Stimulated activated naive CD8-positive, alpha-beta T cell treated with anti-CD3 and anti-CD28 coated beads, Interleukin-15, amount 100 ng/mL, for 72 hours (primary cell): ENCODE measurements around the gene C21orf91.

Source experiments
- ATAC-seq: fragments of 150-1000 bp; cut with Tn5 transposase; 2 replicates; pipeline ENCODE4 v1.10.0; 2021; ENCODE audit warnings: mild to moderate bottlenecking, moderate library complexity
- DNase-seq, 2 donors: peaks; one replicate each; pipeline ENCODE4 v3.0.0; 2021 to 2022
- H3K27ac Mint-ChIP-seq, 2 donors: one replicate each; pipeline ENCODE4 v1.8.0; 2022; ENCODE audit warnings: mild to moderate bottlenecking in 2 of 2, mixed read lengths in 2 of 2, moderate library complexity in 2 of 2
- H3K27me3 Mint-ChIP-seq: one replicate; pipeline ENCODE4 v1.8.0; 2022; ENCODE audit warnings: mixed read lengths
- H3K4me1 Mint-ChIP-seq: one replicate; pipeline ENCODE4 v1.8.0; 2022; ENCODE audit warnings: mild to moderate bottlenecking, mixed read lengths
- H3K4me3 Mint-ChIP-seq, 2 donors: one replicate each; pipeline ENCODE4 v1.8.0; 2022; ENCODE audit warnings: mild to moderate bottlenecking in 2 of 2, mixed read lengths in 2 of 2, moderate library complexity in 1 of 2
- H3K9me3 Mint-ChIP-seq, 2 donors: one replicate each; pipeline ENCODE4 v1.8.0; 2022; ENCODE audit warnings: mixed read lengths in 2 of 2

Gene C21orf91

DNA sequence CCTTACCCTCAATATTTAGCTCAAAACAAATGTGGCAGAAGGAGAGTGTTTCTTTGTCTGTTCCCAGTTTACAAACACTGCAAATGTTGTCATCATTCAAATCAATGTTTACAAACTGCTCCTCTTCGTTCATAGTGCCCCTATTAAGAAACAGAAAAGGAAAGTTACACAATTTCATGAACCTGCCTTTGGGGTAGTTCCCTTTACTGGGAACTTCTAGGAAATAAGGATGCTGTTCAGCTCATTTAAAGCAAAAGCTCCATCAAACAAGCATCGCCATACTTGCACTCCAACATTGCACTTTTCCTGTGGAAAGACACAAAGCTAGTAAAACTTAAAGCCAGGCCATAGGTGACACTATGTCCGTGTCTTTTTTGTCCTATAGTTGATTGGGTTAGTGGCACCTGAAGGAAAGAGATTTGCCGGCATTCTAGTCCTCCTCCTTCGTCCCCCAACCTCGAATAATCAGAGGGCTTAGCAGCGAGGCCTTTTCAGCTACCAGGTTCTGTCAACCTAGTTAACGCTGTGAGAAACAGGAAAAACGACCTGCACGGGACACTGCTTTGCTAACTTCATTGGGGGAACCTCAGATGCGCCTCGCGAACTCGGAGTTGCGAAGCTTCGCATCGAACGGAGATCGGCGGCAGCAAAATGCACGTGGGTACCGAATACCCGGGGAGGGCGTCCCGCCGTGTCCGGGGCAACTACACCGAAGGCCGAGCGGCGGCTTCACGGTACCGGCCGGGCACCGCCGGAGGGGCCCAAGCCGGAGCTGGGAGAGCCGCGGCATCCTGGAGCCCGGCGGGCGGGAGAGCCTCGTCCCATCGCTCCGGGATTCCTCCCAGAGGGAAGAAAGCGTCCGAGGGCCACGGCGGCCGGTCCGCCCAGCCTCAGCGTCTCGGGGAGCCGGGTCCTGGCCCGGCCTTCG, 706 bp downstream of the C21orf91 start:
- Mint-ChIP-seq H3K9me3 (no peaks in the 10 kb centered on the region), H3K27me3 (no peaks in the 10 kb centered on the region), H3K27ac (peak overlapping the region; percentile 92 to 97), H3K4me3 (peak overlapping the region; percentile 92 to 97), H3K4me1 (peaks cover 45% of the 10 kb centered on the region)
- ATAC-seq (peak; percentile 25), DNase-seq (peak; percentile 41 to 45)

GRCh38 chr21:17813353-17813752, 5.8 kb downstream of the C21orf91 start:
- no peak for DNase-seq
- peak overlapping the region in 1 of 2 donors; percentile 29 for H3K4me3 Mint-ChIP-seq
- ATAC-seq: no peak
- no peak overlapping the region for H3K27ac Mint-ChIP-seq
- no peaks in the 10 kb centered on the region for H3K27me3 Mint-ChIP-seq
- peaks cover 40% of the 10 kb centered on the region for H3K4me1 Mint-ChIP-seq
- H3K9me3 Mint-ChIP-seq: peaks cover 6 to 9% of the 10 kb centered on the region in 2 donors

DNA sequence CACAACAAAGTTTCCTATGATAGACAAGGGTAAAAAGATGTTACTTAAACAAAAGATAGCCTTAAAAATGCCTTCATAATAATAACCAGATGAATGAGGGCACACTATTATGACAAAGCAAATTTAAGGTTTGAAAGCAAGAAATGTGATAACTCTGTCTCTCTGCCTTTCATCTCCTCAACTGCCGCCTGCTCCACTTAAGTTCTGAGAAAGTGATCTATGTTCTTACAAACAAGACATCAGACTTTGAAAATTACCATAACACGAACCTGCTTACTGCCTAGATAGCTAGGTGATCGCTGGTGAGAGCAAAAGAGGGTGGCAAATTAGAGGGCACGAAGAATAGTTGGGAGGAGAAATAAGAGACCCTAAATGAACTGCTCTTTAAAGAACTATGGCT, 13.2 kb downstream of the C21orf91 start:
- Mint-ChIP-seq H3K4me1 (peaks cover 49% of the 10 kb centered on the region), H3K27ac (no peak overlapping the region), H3K27me3 (no peaks in the 10 kb centered on the region), H3K9me3 (peaks cover 26 to 30% of the 10 kb centered on the region in 2 donors), H3K4me3 (no peak overlapping the region)
- no peak for DNase-seq
- no peak for ATAC-seq

GRCh38 chr21:17803536-17803935, 15.6 kb downstream of the C21orf91 start:
- DNase-seq (no peak), ATAC-seq (no peak)
- peak overlapping the region in 1 of 2 donors; percentile 57 for H3K27ac Mint-ChIP-seq
- no peak overlapping the region for H3K4me3 Mint-ChIP-seq
- H3K9me3 Mint-ChIP-seq: peaks cover 21 to 23% of the 10 kb centered on the region in 2 donors
- H3K4me1 Mint-ChIP-seq: peaks cover 56% of the 10 kb centered on the region
- no peaks in the 10 kb centered on the region for H3K27me3 Mint-ChIP-seq

DNA sequence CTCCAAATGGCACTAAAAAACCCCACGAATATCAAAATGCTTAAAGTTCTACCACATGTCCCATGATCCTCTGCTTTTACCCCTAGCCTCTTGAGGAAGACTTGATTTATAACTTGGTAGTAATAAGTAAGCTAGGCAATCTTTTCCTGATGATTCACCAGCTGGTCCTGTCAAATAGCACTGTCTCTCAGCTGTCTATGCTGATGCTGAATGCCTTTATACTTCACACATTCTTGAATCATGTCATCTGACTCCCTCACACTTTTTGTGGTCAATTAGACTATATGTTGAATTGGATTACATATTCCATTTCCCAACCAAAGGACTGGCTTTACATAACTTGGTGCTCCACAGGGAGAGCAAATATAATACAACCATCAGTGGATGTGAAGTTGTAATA, 16.6 kb downstream of the C21orf91 start:
- peaks cover 56% of the 10 kb centered on the region for H3K4me1 Mint-ChIP-seq
- ATAC-seq: no peak
- peak overlapping the region in 1 of 2 donors; percentile 76 for H3K27ac Mint-ChIP-seq
- H3K27me3 Mint-ChIP-seq: no peaks in the 10 kb centered on the region
- no peak overlapping the region for H3K4me3 Mint-ChIP-seq
- no peak for DNase-seq
- peaks cover 12 to 13% of the 10 kb centered on the region in 2 donors for H3K9me3 Mint-ChIP-seq

- Mint-ChIP-seq H3K27me3 (no peaks in the 10 kb centered on the region), H3K4me1 (peaks cover 53% of the 10 kb centered on the region), H3K27ac (peak overlapping the region in 1 of 2 donors; percentile 20), H3K9me3 (no peaks in the 10 kb centered on the region), H3K4me3 (no peak overlapping the region)
- DNase-seq: no peak
- ATAC-seq: no peak
These were observed 19.6 kb downstream of the C21orf91 start for GRCh38 chr21:17799414-17800164.

- H3K27me3 Mint-ChIP-seq: no peaks in the 10 kb centered on the region
- DNase-seq: no peak
- H3K4me1 Mint-ChIP-seq: peaks cover 50% of the 10 kb centered on the region
- no peak for ATAC-seq
- peak overlapping the region in 1 of 2 donors; percentile 41 for H3K27ac Mint-ChIP-seq
- H3K4me3 Mint-ChIP-seq: no peak overlapping the region
- no peaks in the 10 kb centered on the region for H3K9me3 Mint-ChIP-seq
These were observed 20.4 kb downstream of the C21orf91 start for GRCh38 chr21:17798796-17799195.

- H3K27me3 Mint-ChIP-seq: no peaks in the 10 kb centered on the region
- H3K4me1 Mint-ChIP-seq: peaks cover 52% of the 10 kb centered on the region
- no peaks in the 10 kb centered on the region for H3K9me3 Mint-ChIP-seq
- ATAC-seq (no peak), DNase-seq (no peak)
- no peak overlapping the region for H3K27ac Mint-ChIP-seq
- H3K4me3 Mint-ChIP-seq: no peak overlapping the region
These were observed 21.2 kb downstream of the C21orf91 start for GRCh38 chr21:17797967-17798366.

- Mint-ChIP-seq H3K4me3 (peak overlapping the region; percentile 26 to 51), H3K27ac (peak overlapping the region; percentile 51 to 53), H3K4me1 (peaks cover 46% of the 10 kb centered on the region), H3K9me3 (no peaks in the 10 kb centered on the region), H3K27me3 (no peaks in the 10 kb centered on the region)
- DNase-seq: no peak
- no peak for ATAC-seq
These were observed 22.7 kb downstream of the C21orf91 start for GRCh38 chr21:17796503-17796902.

DNA sequence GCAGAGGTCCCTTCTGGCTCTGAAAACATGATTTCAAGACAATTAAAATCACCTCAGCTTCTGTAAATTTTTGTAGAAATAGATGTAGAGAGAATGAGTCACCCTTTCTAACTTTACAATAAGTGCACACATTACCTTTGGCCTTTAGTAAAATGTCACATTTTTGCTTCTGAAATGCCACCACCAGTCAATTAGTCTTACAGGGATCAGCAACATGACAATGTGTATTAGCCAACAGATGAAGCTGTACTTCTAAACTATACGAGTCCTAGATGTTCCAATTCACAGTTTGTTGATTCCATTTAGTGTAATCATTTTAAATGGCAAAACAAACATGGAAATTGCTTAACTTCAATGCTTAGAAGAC, 23.1 kb downstream of the C21orf91 start:
- peak overlapping the region in 1 of 2 donors; percentile 90 for H3K27ac Mint-ChIP-seq
- DNase-seq (no peak), ATAC-seq (peak; percentile 76)
- H3K4me1 Mint-ChIP-seq: peaks cover 51% of the 10 kb centered on the region
- peak overlapping the region; percentile 33 to 57 for H3K4me3 Mint-ChIP-seq
- no peaks in the 10 kb centered on the region for H3K27me3 Mint-ChIP-seq
- no peaks in the 10 kb centered on the region for H3K9me3 Mint-ChIP-seq

GRCh38 chr21:17795146-17796036, 23.8 kb downstream of the C21orf91 start:
- Mint-ChIP-seq H3K27me3 (no peaks in the 10 kb centered on the region), H3K9me3 (no peaks in the 10 kb centered on the region), H3K4me3 (peak overlapping the region; percentile 42 to 57), H3K4me1 (peaks cover 56% of the 10 kb centered on the region), H3K27ac (peak overlapping the region; percentile 62 to 90)
- ATAC-seq: peak; percentile 39
- DNase-seq: no peak

DNA sequence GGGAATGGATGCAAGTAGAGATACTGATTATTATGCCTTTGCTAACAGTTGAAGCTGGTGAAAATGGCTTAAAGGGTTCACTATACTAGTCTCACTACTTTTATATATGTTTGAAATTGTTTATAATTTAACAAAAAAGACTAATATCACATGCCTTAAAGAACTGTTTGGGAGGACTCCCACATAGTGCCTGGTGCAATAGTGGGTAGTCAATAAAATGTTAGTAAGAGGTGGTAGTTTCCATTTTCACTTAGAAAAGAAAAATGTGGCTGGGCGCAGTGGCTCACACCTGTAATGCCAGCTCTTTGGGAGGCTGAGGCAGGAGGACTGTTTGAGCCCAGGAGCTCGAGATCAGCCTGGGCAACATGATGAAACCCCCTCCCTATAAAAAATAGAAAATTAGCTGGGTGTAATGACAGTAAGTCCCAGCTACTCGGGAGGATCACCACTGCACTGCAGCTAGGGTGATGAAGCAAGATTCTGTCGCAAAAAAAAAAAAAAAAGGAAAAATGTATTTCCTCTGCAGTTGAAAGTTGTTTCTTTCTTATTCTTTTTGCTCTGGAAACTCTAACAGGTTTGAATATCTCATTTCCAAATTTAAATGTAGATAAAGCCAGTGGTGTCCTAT, 24.5 kb downstream of the C21orf91 start:
- Mint-ChIP-seq H3K27me3 (no peaks in the 10 kb centered on the region), H3K27ac (peak overlapping the region; percentile 61 to 63), H3K4me1 (peaks cover 60% of the 10 kb centered on the region), H3K9me3 (no peaks in the 10 kb centered on the region), H3K4me3 (peak overlapping the region; percentile 62 to 67)
- no peak for DNase-seq
- no peak for ATAC-seq

DNA sequence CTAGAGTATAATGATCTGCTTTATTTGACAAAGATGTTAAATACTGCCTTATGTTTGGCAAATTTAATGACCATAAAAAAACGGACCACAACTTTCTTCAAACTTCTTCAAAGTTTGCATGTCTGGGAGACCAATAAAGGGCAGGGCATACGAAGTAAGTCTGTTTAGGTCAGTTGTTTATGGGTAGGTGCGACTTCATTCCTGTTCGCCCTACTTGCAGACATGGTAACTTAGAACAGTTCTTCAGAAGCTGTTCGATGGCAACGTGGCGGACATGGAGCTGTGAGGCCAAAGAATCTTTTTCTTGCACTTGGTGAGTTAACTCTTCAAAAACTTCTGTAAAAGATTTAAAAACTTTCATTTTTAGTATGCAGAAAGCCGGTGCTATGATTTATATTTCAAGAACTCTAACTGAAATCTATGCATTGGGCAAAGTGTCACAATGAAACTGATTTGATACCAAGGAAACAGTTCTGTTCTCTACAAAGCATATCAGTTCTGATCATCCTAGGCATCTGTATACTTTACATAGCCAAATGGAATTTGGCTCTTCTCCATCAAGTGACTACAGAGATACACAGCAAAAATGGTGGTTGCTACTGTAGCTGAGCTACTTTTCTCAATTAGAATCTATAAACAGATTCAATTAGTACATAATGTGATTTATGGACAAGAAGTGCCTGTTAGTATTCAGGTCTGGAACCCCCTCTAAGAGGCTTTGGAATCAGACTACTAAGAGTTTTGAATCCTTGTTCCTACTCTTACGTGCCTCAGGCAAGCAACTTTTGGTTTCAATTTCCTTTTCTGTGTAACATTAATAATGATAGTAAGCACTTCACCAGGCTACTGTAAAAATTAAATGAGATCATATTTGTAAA, 25.7 kb downstream of the C21orf91 start:
- DNase-seq: no peak
- H3K4me3 Mint-ChIP-seq: peak overlapping the region; percentile 35 to 67
- peak overlapping the region; percentile 12 to 78 for H3K27ac Mint-ChIP-seq
- H3K4me1 Mint-ChIP-seq: peaks cover 60% of the 10 kb centered on the region
- peak; percentile 78 for ATAC-seq
- H3K27me3 Mint-ChIP-seq: no peaks in the 10 kb centered on the region
- no peaks in the 10 kb centered on the region for H3K9me3 Mint-ChIP-seq

DNA sequence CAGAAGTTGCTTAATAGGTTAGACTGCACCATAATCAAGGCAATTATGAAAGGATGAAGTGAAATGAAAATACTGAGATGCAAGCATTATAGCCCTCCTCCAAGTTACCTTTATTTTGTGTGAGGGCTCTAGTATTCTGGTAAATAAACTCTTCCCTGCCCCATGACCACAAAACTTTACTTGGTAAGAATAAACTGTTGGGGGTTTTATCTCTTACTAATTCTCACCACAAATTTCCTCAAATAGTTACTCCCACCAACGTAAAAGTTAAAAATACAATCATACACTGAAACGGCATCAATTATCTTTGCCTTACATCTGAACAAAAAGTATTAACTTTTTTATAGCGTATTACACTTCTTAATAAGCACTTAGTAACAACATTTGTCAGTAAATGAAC, 29.5 kb downstream of the C21orf91 start:
- no peak for DNase-seq
- Mint-ChIP-seq H3K27ac (peak overlapping the region in 1 of 2 donors; percentile 37), H3K27me3 (no peaks in the 10 kb centered on the region), H3K9me3 (no peaks in the 10 kb centered on the region), H3K4me3 (peak overlapping the region; percentile 46 to 68), H3K4me1 (peaks cover 75% of the 10 kb centered on the region)
- no peak for ATAC-seq
